IMR-90 (cell line): ENCODE results near the gene ST6GALNAC3. TPM values are rescaled to one million over a fixed set of nuclear protein-coding genes. Genes with fewer than 3 reads are reported as not detected.

ENCODE experiments used
- ATAC-seq: fragments of 200-7000 bp; cut with Tn5 transposase; 2 replicates; pipeline ENCODE4 v1.9.1; 2020; ENCODE audit warnings: low read depth, mild to moderate bottlenecking, moderate library complexity
- BruUV-seq: library from RNA; stranded (reverse); fragments of 400-500 nt; replicated peaks from 2 replicates; lab custom pipeline; 2021; lab: Mats Ljungman, UMichigan
- CTCF ChIA-PET: fragments of 300-600 bp; formaldehyde crosslinking; extraction: SDS; loops from one replicate; lab custom pipeline; 2021; ENCODE audit warnings: antibody characterized with exemption; lab: Yijun Ruan, JAX
- POLR2A ChIA-PET: fragments of 300-600 bp; sonication (Branson Sonifier 250); formaldehyde crosslinking; loops from one replicate; lab custom pipeline; 2022; ENCODE audit warnings: antibody characterized with exemption; ENCODE audit not compliant: unreplicated experiment; lab: Charles Lee
- DNase-seq: peaks from one replicate; pipeline ENCODE4 v3.0.0; 2013
- H2AFZ ChIP-seq: replicated peaks from 2 replicates; pipeline ENCODE3; 2013; ENCODE audit warnings: low read length, mild to moderate bottlenecking; ENCODE audit not compliant: poor library complexity
- H2AK5ac ChIP-seq: 2 replicates; pipeline ENCODE4 v1.6.1; 2013; ENCODE audit warnings: low read depth, low read length, inconsistent platforms
- H2AK9ac ChIP-seq: replicated peaks from 2 replicates; pipeline ENCODE3; 2013; ENCODE audit warnings: mild to moderate bottlenecking, low read depth, low read length, moderate library complexity; ENCODE audit not compliant: poor library complexity
- H2BK120ac ChIP-seq: 2 replicates; pipeline ENCODE4 v1.6.1; 2013; ENCODE audit warnings: low read depth, low read length, inconsistent platforms
- H2BK15ac ChIP-seq: 3 replicates; pipeline ENCODE4 v1.6.1; 2013; ENCODE audit warnings: low read depth, low read length, inconsistent platforms
- H2BK20ac ChIP-seq: 2 replicates; pipeline ENCODE4 v1.6.1; 2013; ENCODE audit warnings: low read depth, mild to moderate bottlenecking, inconsistent platforms, low read length, moderate library complexity
- H2BK5ac ChIP-seq: 2 replicates; pipeline ENCODE4 v1.6.1; 2013; ENCODE audit warnings: mild to moderate bottlenecking, low read depth, low read length, inconsistent platforms; ENCODE audit not compliant: poor library complexity, severe bottlenecking
- H3K14ac ChIP-seq: replicated peaks from 2 replicates; pipeline ENCODE4 v1.6.1; 2013; ENCODE audit warnings: low read depth, low read length, inconsistent platforms
- H3K18ac ChIP-seq: 2 replicates; pipeline ENCODE4 v1.6.1; 2013; ENCODE audit warnings: low read depth, low read length, control low read depth
- H3K23ac ChIP-seq: 2 replicates; pipeline ENCODE4 v1.6.1; 2013; ENCODE audit warnings: low read depth, low read length, inconsistent platforms
- H3K27ac ChIP-seq: 2 replicates; pipeline ENCODE4 v1.5.1; 2013; ENCODE audit warnings: mild to moderate bottlenecking, control low read depth, low read length; ENCODE audit not compliant: insufficient read depth
- H3K27me3 ChIP-seq: 2 replicates; pipeline ENCODE4 v1.6.1; 2013; ENCODE audit warnings: low read length; ENCODE audit not compliant: control insufficient read depth, insufficient read depth
- H3K36me3 ChIP-seq: 2 replicates; pipeline ENCODE4 v1.6.1; 2013; ENCODE audit warnings: low read length, mixed read lengths; ENCODE audit not compliant: control insufficient read depth, insufficient read depth
- H3K4ac ChIP-seq: 2 replicates; pipeline ENCODE4 v1.6.1; 2013; ENCODE audit warnings: low read depth, low read length, inconsistent platforms
- H3K4me1 ChIP-seq: 2 replicates; pipeline ENCODE4 v1.6.1; 2013; ENCODE audit warnings: low read length, mixed read lengths; ENCODE audit not compliant: control insufficient read depth, insufficient read depth
- H3K4me2 ChIP-seq: 2 replicates; pipeline ENCODE4 v1.6.1; 2013; ENCODE audit warnings: low read depth, mild to moderate bottlenecking, control low read depth, low read length, moderate library complexity
- H3K4me3 ChIP-seq: 2 replicates; pipeline ENCODE4 v1.5.1; 2013; ENCODE audit warnings: low read depth, mild to moderate bottlenecking, control low read depth, low read length, moderate library complexity; ENCODE audit not compliant: insufficient read depth
- H3K56ac ChIP-seq: 2 replicates; pipeline ENCODE4 v1.6.1; 2013; ENCODE audit warnings: low read length, inconsistent platforms; ENCODE audit not compliant: insufficient read depth; ENCODE audit errors: extremely low read depth
- H3K79me1 ChIP-seq, 2 experiments: 2 replicates each; pipeline ENCODE4 v1.6.1; 2013; ENCODE audit warnings: low read length in 2 of 2, inconsistent platforms in 1 of 2, low read depth in 1 of 2
- H3K9ac ChIP-seq: 2 replicates; pipeline ENCODE4 v1.6.1; 2013; ENCODE audit warnings: low read depth, low read length, control low read depth
- H3K9me1 ChIP-seq: 2 replicates; pipeline ENCODE4 v1.6.1; 2013; ENCODE audit warnings: low read length, inconsistent platforms; ENCODE audit not compliant: insufficient read depth
- H3K9me3 ChIP-seq: 2 replicates; pipeline ENCODE4 v1.6.1; 2013; ENCODE audit warnings: low read length; ENCODE audit not compliant: control insufficient read depth, insufficient read depth
- H4K20me1 ChIP-seq: 2 replicates; pipeline ENCODE4 v1.6.1; 2013; ENCODE audit warnings: low read length, inconsistent platforms; ENCODE audit not compliant: insufficient read depth
- H4K5ac ChIP-seq: 2 replicates; pipeline ENCODE4 v1.6.1; 2013; ENCODE audit warnings: mild to moderate bottlenecking, low read depth, low read length, control low read depth
- H4K8ac ChIP-seq, 2 experiments: 2 replicates each; pipeline ENCODE4 v1.6.1; 2013; ENCODE audit warnings: low read depth in 2 of 2, low read length in 2 of 2, control low read depth in 1 of 2, inconsistent platforms in 1 of 2
- H4K91ac ChIP-seq: 2 replicates; pipeline ENCODE4 v1.6.1; 2013; ENCODE audit warnings: low read depth, low read length, inconsistent platforms; ENCODE audit not compliant: insufficient read depth
- FOS ChIP-seq: fragments of 150-350 bp; IDR thresholded peaks from 2 replicates; pipeline ENCODE4 v1.6.1; 2016; ENCODE audit warnings: low read depth, low read length
- SMC3 ChIP-seq: fragments of 150-350 bp; IDR thresholded peaks from 2 replicates; pipeline ENCODE4 v1.6.1; 2016; ENCODE audit warnings: low read depth, mild to moderate bottlenecking, antibody characterized with exemption, low read length, moderate library complexity
- WGBS, 2 experiments: methylation state at CpG; one replicate each; pipeline versions ENCODE4 v1.1.5 to v1.1.7; 2013; ENCODE audit warnings: missing lambda C conversion rate in 2 of 2; ENCODE audit not compliant: insufficient read length in 1 of 2; ENCODE audit errors: extremely low coverage in 2 of 2; 5-methylcytosine and 5-hydroxymethylcytosine counted together
- dilution Hi-C: fragments of 300-500 bp; cut with HindIII; formaldehyde crosslinking; loops from one replicate; pipeline ENCODE4 v1.14.3; 2018; ENCODE audit warnings: low sequenced_read_pairs; ENCODE audit not compliant: unreplicated experiment
- in situ Hi-C: fragments of 300-500 bp; cut with MboI; formaldehyde crosslinking; loops from 3 replicates; pipeline ENCODE4 v1.14.3; 2019; ENCODE audit warnings: low sequenced_read_pairs, inconsistent platforms, mixed read lengths
- intact Hi-C: fragments of 100-400 bp; cut with micrococcal nuclease; formaldehyde crosslinking; loops from 2 replicates; pipeline ENCODE4 v1.10.0; 2022
- polyA plus RNA-seq, 3 experiments: library from polyadenylated mRNA; depleted of rRNA; stranded (reverse); fragments of >200 nt; gene quantifications; 2 replicates each; pipeline ENCODE4 v1.2.3, GENCODE V29; 2012; ENCODE audit warnings: low replicate concordance in 1 of 3
- total RNA-seq: library from RNA; depleted of rRNA; stranded (reverse); fragments of >200 nt; gene quantifications from 2 replicates; pipeline ENCODE4 v1.2.3, GENCODE V29; 2012

Gene ST6GALNAC3
- total and polyA plus RNA-seq, 2 of the 4 experiments (the other 2 are of a cell fraction), result 0.65 to 1.3 TPM

DNA sequence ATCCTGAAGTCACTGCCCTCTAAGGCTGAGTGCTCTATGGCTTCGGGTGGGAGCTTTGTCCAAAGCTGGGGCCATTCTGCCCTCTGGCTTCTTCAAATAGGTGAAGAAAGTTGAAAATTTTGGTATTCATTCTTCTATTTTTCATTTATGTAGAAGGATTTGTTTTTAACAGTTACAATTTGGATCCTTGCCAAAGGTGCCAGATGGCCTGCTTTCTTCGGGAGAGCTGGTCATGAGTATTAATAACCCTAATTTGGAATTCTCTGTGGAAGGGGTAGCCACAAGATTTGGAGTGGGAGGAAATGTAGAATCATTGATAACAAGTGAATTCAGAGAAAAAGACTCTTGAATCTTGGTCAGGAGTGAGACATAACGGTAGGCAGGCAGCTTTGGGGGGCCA, 422.3 kb downstream of the ST6GALNAC3 start:
- no peak overlapping the region for H3K14ac ChIP-seq
- no peaks in the 10 kb centered on the region for H3K27me3 ChIP-seq
- H2BK20ac ChIP-seq, result no peak overlapping the region
- no peak for TF ChIP-seq FOS
- TF ChIP-seq SMC3, result no peak
- DNase-seq, result no peak
- no CpG with 5 or more reads among the region's 3 CpGs for WGBS, 2 experiments
- H3K56ac ChIP-seq, result no peak overlapping the region
- no peak overlapping the region for H2BK5ac ChIP-seq
- H2BK120ac ChIP-seq, result no peak overlapping the region
- no peak overlapping the region for H3K4me3 ChIP-seq
- no TSS peak for BruUV-seq
- dilution Hi-C loops (no loop called here), intact Hi-C loops (no loop called here), in situ Hi-C loops (no loop called here)
- CTCF ChIA-PET, result no interaction called here
- no peaks in the 10 kb centered on the region for H3K79me1 ChIP-seq
- no peaks in the 10 kb centered on the region for H4K20me1 ChIP-seq
- no peaks in the 10 kb centered on the region for H3K9me3 ChIP-seq
- no peak overlapping the region for H3K18ac ChIP-seq
- no peak overlapping the region for H3K9ac ChIP-seq
- POLR2A ChIA-PET, result no interaction called here
- H4K8ac ChIP-seq, result no peak overlapping the region
- no peaks in the 10 kb centered on the region for H3K9me1 ChIP-seq
- H4K91ac ChIP-seq, result no peak overlapping the region
- no peak overlapping the region for H3K27ac ChIP-seq
- H4K5ac ChIP-seq, result no peak overlapping the region
- H3K4me1 ChIP-seq, result no peaks in the 10 kb centered on the region
- no peak overlapping the region for H3K4ac ChIP-seq
- H3K23ac ChIP-seq, result no peak overlapping the region
- ATAC-seq, result no peak
- H2AFZ ChIP-seq, result no peak overlapping the region
- no peak overlapping the region for H2AK9ac ChIP-seq
- no peak overlapping the region for H2BK15ac ChIP-seq
- H2AK5ac ChIP-seq, result no peak overlapping the region
- no peak overlapping the region for H3K4me2 ChIP-seq
- H3K36me3 ChIP-seq, result no peaks in the 10 kb centered on the region
